Trophoblast cell (in vitro differentiated cells and primary cell): ENCODE results near the gene SLC9C2.

ENCODE experiments used
- DNase-seq, 2 donors: peaks; one replicate each; pipeline ENCODE4 v3.0.0-alpha.2; 2016
- H2AFZ ChIP-seq: 2 replicates; pipeline ENCODE4 v1.6.1; 2013; ENCODE audit warnings: low read length, moderate library complexity, mild to moderate bottlenecking; ENCODE audit not compliant: insufficient read depth, poor library complexity
- H2AK5ac ChIP-seq: 2 replicates; pipeline ENCODE4 v1.6.1; 2013; ENCODE audit warnings: mild to moderate bottlenecking, low read length
- H2BK120ac ChIP-seq: 2 replicates; pipeline ENCODE4 v1.6.1; 2013; ENCODE audit warnings: low read length, mild to moderate bottlenecking, moderate library complexity; ENCODE audit not compliant: insufficient read depth, poor library complexity
- H2BK12ac ChIP-seq: 2 replicates; pipeline ENCODE4 v1.6.1; 2013; ENCODE audit warnings: mild to moderate bottlenecking, low read length, moderate library complexity
- H2BK5ac ChIP-seq: 2 replicates; pipeline ENCODE4 v1.6.1; 2013; ENCODE audit warnings: low read length, low read depth, moderate library complexity, mild to moderate bottlenecking; ENCODE audit not compliant: poor library complexity
- H3K14ac ChIP-seq: 2 replicates; pipeline ENCODE4 v1.6.1; 2013; ENCODE audit warnings: mild to moderate bottlenecking, low read length
- H3K18ac ChIP-seq: 2 replicates; pipeline ENCODE4 v1.6.1; 2013; ENCODE audit warnings: mild to moderate bottlenecking, low read length
- H3K23ac ChIP-seq: 2 replicates; pipeline ENCODE4 v1.6.1; 2013; ENCODE audit warnings: low read length
- H3K27ac ChIP-seq: 2 replicates; pipeline ENCODE4 v1.5.1; 2013; ENCODE audit warnings: low read depth, mild to moderate bottlenecking, inconsistent platforms, low read length, moderate library complexity
- H3K27me3 ChIP-seq: 2 replicates; pipeline ENCODE4 v1.6.1; 2013; ENCODE audit warnings: inconsistent platforms, mild to moderate bottlenecking, low read length, moderate library complexity; ENCODE audit not compliant: insufficient read depth
- H3K36me3 ChIP-seq, 2 experiments: 1 replicate in 1 of 2; 2 replicates in 1 of 2; pipeline ENCODE4 v1.6.1; 2013; ENCODE audit warnings: low read length in 2 of 2, mild to moderate bottlenecking in 2 of 2, moderate library complexity in 1 of 2; ENCODE audit not compliant: insufficient read depth in 2 of 2, control insufficient read depth in 1 of 2
- H3K4ac ChIP-seq: 2 replicates; pipeline ENCODE4 v1.6.1; 2013; ENCODE audit warnings: low read depth, mild to moderate bottlenecking, low read length, moderate library complexity
- H3K4me1 ChIP-seq, 2 experiments: 1 replicate in 1 of 2; 2 replicates in 1 of 2; pipeline ENCODE4 v1.6.1; 2013; ENCODE audit warnings: low read length in 2 of 2, mild to moderate bottlenecking in 2 of 2, moderate library complexity in 1 of 2; ENCODE audit not compliant: insufficient read depth in 2 of 2, control insufficient read depth in 1 of 2
- H3K4me2 ChIP-seq: 2 replicates; pipeline ENCODE4 v1.6.1; 2013; ENCODE audit warnings: inconsistent platforms, mild to moderate bottlenecking, low read length, moderate library complexity
- H3K4me3 ChIP-seq: 2 replicates; pipeline ENCODE4 v1.5.1; 2013; ENCODE audit warnings: mild to moderate bottlenecking, low read depth, low read length, inconsistent platforms
- H3K79me1 ChIP-seq: one replicate; pipeline ENCODE4 v1.6.1; 2013; ENCODE audit warnings: low read length
- H3K79me2 ChIP-seq: 2 replicates; pipeline ENCODE4 v1.6.1; 2013; ENCODE audit warnings: low read length, mild to moderate bottlenecking; ENCODE audit not compliant: control insufficient read depth, insufficient read depth, poor library complexity
- H3K9ac ChIP-seq: 2 replicates; pipeline ENCODE4 v1.6.1; 2013; ENCODE audit warnings: mild to moderate bottlenecking, low read length
- H3K9me3 ChIP-seq: 2 replicates; pipeline ENCODE4 v1.6.1; 2013; ENCODE audit warnings: low read depth, mild to moderate bottlenecking, control low read depth, inconsistent platforms, low read length; ENCODE audit not compliant: insufficient read depth
- H4K12ac ChIP-seq: 2 replicates; pipeline ENCODE4 v1.6.1; 2013; ENCODE audit warnings: low read depth, mild to moderate bottlenecking, low read length, moderate library complexity
- H4K8ac ChIP-seq: 2 replicates; pipeline ENCODE4 v1.6.1; 2013; ENCODE audit warnings: low read depth, mild to moderate bottlenecking, low read length, moderate library complexity
- H4K91ac ChIP-seq: one replicate; pipeline ENCODE4 v1.6.1; 2013; ENCODE audit warnings: low read depth, mild to moderate bottlenecking, low read length, moderate library complexity
- WGBS: extraction: QIAGEN DNeasy Blood & Tissue Kit; methylation state at CpG from one replicate; pipeline ENCODE4 v1.1.7; 2013; ENCODE audit warnings: missing lambda C conversion rate; ENCODE audit not compliant: insufficient read length, insufficient coverage; ENCODE audit errors: extremely low coverage; 5-methylcytosine and 5-hydroxymethylcytosine counted together

Gene SLC9C2

GRCh38 chr1:173635116-173635515 lies 32.2 kb upstream of the SLC9C2 start, which contains the start of gene TEX50:
TSS of gene TEX50 (plus strand) at chr1:173635338. CDS start at chr1:173635522, 184 bp downstream.
- Histone ChIP-seq H2BK12ac (no peak within 1 kb of the TSS), H2BK120ac (no peak within 1 kb of the TSS), H3K9me3 (peaks cover 2% of the 10 kb centered on the region), H4K8ac (no peak within 1 kb of the TSS), H2AK5ac (no peak within 1 kb of the TSS), H3K36me3 (no peaks in the 10 kb centered on the region), H3K4me3 (no peak within 1 kb of the TSS), H3K23ac (no peak within 1 kb of the TSS), H3K79me2 (no peaks in the 10 kb centered on the region), H4K12ac (no peak within 1 kb of the TSS), H3K14ac (no peak within 1 kb of the TSS), H3K79me1 (no peaks in the 10 kb centered on the region), H3K4me1 (no peaks in the 10 kb centered on the region), H3K9ac (no peak within 1 kb of the TSS), H3K4me2 (no peak within 1 kb of the TSS), H4K91ac (no peak within 1 kb of the TSS), H3K27ac (no peak within 1 kb of the TSS), H3K4ac (no peak within 1 kb of the TSS), H2BK5ac (no peak within 1 kb of the TSS), H3K18ac (no peak within 1 kb of the TSS), H2AFZ (no peak within 1 kb of the TSS), H3K27me3 (no peaks in the 10 kb centered on the region)
- WGBS, result no CpG with 5 or more reads among the region's 1 CpG
- no peak for DNase-seq

- Histone ChIP-seq H3K4me2 (no peak overlapping the region), H4K8ac (no peak overlapping the region), H3K4me3 (no peak overlapping the region), H3K79me2 (no peaks in the 10 kb centered on the region), H3K4ac (no peak overlapping the region), H2AFZ (no peak overlapping the region), H2BK5ac (no peak overlapping the region), H3K9ac (no peak overlapping the region), H3K9me3 (no peaks in the 10 kb centered on the region), H3K79me1 (no peaks in the 10 kb centered on the region), H4K12ac (no peak overlapping the region), H2AK5ac (no peak overlapping the region), H2BK120ac (no peak overlapping the region), H3K4me1 (no peaks in the 10 kb centered on the region), H3K27ac (no peak overlapping the region), H4K91ac (no peak overlapping the region), H3K23ac (no peak overlapping the region), H2BK12ac (no peak overlapping the region), H3K27me3 (no peaks in the 10 kb centered on the region), H3K14ac (no peak overlapping the region), H3K36me3 (no peaks in the 10 kb centered on the region), H3K18ac (no peak overlapping the region)
- no CpG with 5 or more reads among the region's 3 CpGs for WGBS
- DNase-seq, result no peak
These were observed 26.0 kb upstream of the SLC9C2 start for GRCh38 chr1:173628888-173629287.

DNA sequence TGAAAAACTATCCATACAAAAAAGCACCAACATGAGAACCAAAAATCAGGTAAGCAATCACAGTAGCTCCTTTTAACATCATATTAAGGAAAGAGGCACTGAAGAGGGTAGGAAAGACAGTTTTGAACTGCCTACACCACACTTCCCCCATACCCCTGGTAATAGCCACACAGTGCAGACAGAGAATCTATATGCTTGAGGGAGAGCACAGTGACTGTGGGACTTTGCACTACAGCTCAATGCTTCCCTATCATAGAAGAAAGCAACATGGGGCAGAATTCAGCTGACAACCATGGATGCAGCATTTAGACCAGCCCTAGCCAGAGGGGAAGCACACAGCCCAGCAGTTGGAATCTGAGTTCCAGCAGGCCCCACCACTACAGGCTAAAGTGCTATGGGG lies 24.4 kb upstream of the SLC9C2 start:
- H3K27ac ChIP-seq, result no peak overlapping the region
- no peaks in the 10 kb centered on the region for H3K9me3 ChIP-seq
- H3K23ac ChIP-seq, result no peak overlapping the region
- no peaks in the 10 kb centered on the region for H3K4me1 ChIP-seq
- H3K4ac ChIP-seq, result no peak overlapping the region
- H4K12ac ChIP-seq, result no peak overlapping the region
- no peak overlapping the region for H2AK5ac ChIP-seq
- no peak overlapping the region for H4K91ac ChIP-seq
- no peaks in the 10 kb centered on the region for H3K27me3 ChIP-seq
- H3K4me3 ChIP-seq, result no peak overlapping the region
- H2AFZ ChIP-seq, result no peak overlapping the region
- no peak overlapping the region for H2BK120ac ChIP-seq
- H3K79me1 ChIP-seq, result no peaks in the 10 kb centered on the region
- no peak overlapping the region for H3K18ac ChIP-seq
- H2BK12ac ChIP-seq, result no peak overlapping the region
- H3K9ac ChIP-seq, result no peak overlapping the region
- no peak overlapping the region for H3K4me2 ChIP-seq
- no peak overlapping the region for H2BK5ac ChIP-seq
- DNase-seq, result no peak
- no peak overlapping the region for H4K8ac ChIP-seq
- no peak overlapping the region for H3K14ac ChIP-seq
- no peaks in the 10 kb centered on the region for H3K36me3 ChIP-seq
- H3K79me2 ChIP-seq, result no peaks in the 10 kb centered on the region

DNA sequence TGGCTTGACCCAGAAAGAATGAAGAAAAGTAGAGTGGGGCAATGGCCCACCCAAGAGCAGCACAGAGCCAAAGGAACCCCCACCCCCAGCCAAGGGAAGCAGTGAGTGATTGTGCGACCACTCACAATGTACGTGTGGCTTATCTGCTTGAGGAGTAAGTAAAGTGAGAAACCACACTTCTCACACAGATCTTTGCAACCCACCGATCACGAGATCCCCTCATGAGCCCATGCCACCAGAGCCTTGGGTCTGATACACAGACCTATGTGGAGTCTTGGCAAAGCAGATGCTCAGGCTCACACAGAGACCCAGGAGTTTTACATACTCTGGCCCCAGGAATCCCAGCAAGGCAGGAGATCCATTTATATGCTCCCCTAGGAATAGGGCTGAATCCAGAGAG lies 14.0 kb upstream of the SLC9C2 start:
- Histone ChIP-seq H4K8ac (no peak overlapping the region), H3K4me3 (no peak overlapping the region), H3K79me1 (no peaks in the 10 kb centered on the region), H2AFZ (no peak overlapping the region), H4K12ac (no peak overlapping the region), H3K4me1 (no peaks in the 10 kb centered on the region), H3K4ac (no peak overlapping the region), H3K14ac (no peak overlapping the region), H3K79me2 (no peaks in the 10 kb centered on the region), H4K91ac (no peak overlapping the region), H3K9me3 (peaks cover 7% of the 10 kb centered on the region), H3K27ac (no peak overlapping the region), H2BK120ac (no peak overlapping the region), H2BK5ac (no peak overlapping the region), H3K4me2 (no peak overlapping the region), H3K27me3 (no peaks in the 10 kb centered on the region), H3K9ac (no peak overlapping the region), H2BK12ac (no peak overlapping the region), H2AK5ac (no peak overlapping the region), H3K18ac (no peak overlapping the region), H3K23ac (no peak overlapping the region), H3K36me3 (peaks cover 0 to 1% of the 10 kb centered on the region in 2 experiments)
- WGBS, result no CpG with 5 or more reads among the region's 4 CpGs
- DNase-seq, result no peak
